ENCODE results near the gene TM6SF1.
"Not testable (repeated sequence)": the region's sequence is repeated elsewhere in the genome, so short reads cannot be mapped to it uniquely, and the experiment has no call there.

The TM6SF1 gene

GRCh38 chr15:83106994-83107840 is at the start of gene TM6SF1:
Gene TM6SF1, plus strand, starts transcription at chr15:83107645. Its CDS starts 36 bp downstream, at chr15:83107681.
- peak; percentile 61 for DNase-seq

GRCh38 chr15:83057696-83058376 is 49.6 kb upstream of the TM6SF1 start:
- no peak for DNase-seq

GRCh38 chr15:83061680-83062079 is 45.8 kb upstream of the TM6SF1 start:
- no peak for DNase-seq

GRCh38 chr15:83062768-83063180 is 44.7 kb upstream of the TM6SF1 start:
- DNase-seq = no peak

- no peak for DNase-seq
Measured at GRCh38 chr15:83063551-83063950, 43.9 kb upstream of the TM6SF1 start.

- DNase-seq = no peak
Measured at GRCh38 chr15:83064859-83065258, 42.6 kb upstream of the TM6SF1 start.

GRCh38 chr15:83065431-83065830 is 42.0 kb upstream of the TM6SF1 start:
- no peak for DNase-seq

GRCh38 chr15:83066034-83066733 is 41.3 kb upstream of the TM6SF1 start:
- DNase-seq = no peak

GRCh38 chr15:83066734-83067637 is 40.5 kb upstream of the TM6SF1 start, which contains the start of gene BTBD1:
Gene BTBD1, minus strand, starts transcription at chr15:83067252. Its CDS starts 101 bp downstream, at chr15:83067151.
- DNase-seq = peak; percentile 93

- DNase-seq = no peak
Measured at GRCh38 chr15:83067638-83067962, 39.8 kb upstream of the TM6SF1 start.

- no peak for DNase-seq
Measured at GRCh38 chr15:83068054-83068453, 39.4 kb upstream of the TM6SF1 start.

- peak; percentile 71 for DNase-seq
Measured at GRCh38 chr15:83069211-83069642, 38.2 kb upstream of the TM6SF1 start.

GRCh38 chr15:83077491-83078230 is 29.8 kb upstream of the TM6SF1 start:
- DNase-seq = no peak

GRCh38 chr15:83078712-83079111 is 28.7 kb upstream of the TM6SF1 start:
- no peak for DNase-seq

- DNase-seq = no peak
Measured at GRCh38 chr15:83081256-83082014, 26.0 kb upstream of the TM6SF1 start.

- no peak for DNase-seq
Measured at GRCh38 chr15:83082730-83083386, 24.6 kb upstream of the TM6SF1 start.

- not testable (repeated sequence) for DNase-seq
Measured at GRCh38 chr15:83085461-83085860, 22.0 kb upstream of the TM6SF1 start.

GRCh38 chr15:83085864-83086552 is 21.4 kb upstream of the TM6SF1 start:
- DNase-seq = not testable (repeated sequence)

GRCh38 chr15:83087576-83087975 is 19.9 kb upstream of the TM6SF1 start:
- no peak for DNase-seq

GRCh38 chr15:83088876-83089275 is 18.6 kb upstream of the TM6SF1 start:
- DNase-seq = no peak

All from activated CD8-positive, alpha-beta memory T cell treated with anti-CD3 and anti-CD28 coated beads for 24 hours (primary cell).